ENCODE data around the gene IFNG. TPM values are rescaled to one million over a fixed set of nuclear protein-coding genes. Genes with fewer than 3 reads are reported as not detected.

Gene IFNG
- total RNA-seq, 1 donor from 2014 or later = not detected

GRCh38 chr12:68166317-68166831 lies 6.8 kb upstream of the IFNG start:
- ATAC-seq = no peak

GRCh38 chr12:68163560-68164081 lies 4.1 kb upstream of the IFNG start:
- no peak for ATAC-seq

GRCh38 chr12:68162374-68162773 lies 2.8 kb upstream of the IFNG start:
- no peak for ATAC-seq

GRCh38 chr12:68158432-68158831 lies 1.1 kb downstream of the IFNG start:
- no peak for ATAC-seq

- peak; percentile 53 for ATAC-seq
Observed at GRCh38 chr12:68157380-68157779, 2.2 kb downstream of the IFNG start.

- no peak for ATAC-seq
Observed at GRCh38 chr12:68156636-68157035, 2.9 kb downstream of the IFNG start.

- no peak for ATAC-seq
Observed at GRCh38 chr12:68154779-68155178, 4.8 kb downstream of the IFNG start.

- no peak for ATAC-seq
Observed at GRCh38 chr12:68148261-68148951, 11.1 kb downstream of the IFNG start.

- no peak for ATAC-seq
Observed at GRCh38 chr12:68140556-68140955, 19.0 kb downstream of the IFNG start.

- no peak for ATAC-seq
Observed at GRCh38 chr12:68139941-68140340, 19.6 kb downstream of the IFNG start.

- no peak for ATAC-seq
Observed at GRCh38 chr12:68139001-68139400, 20.5 kb downstream of the IFNG start.

GRCh38 chr12:68138480-68138879 lies 21.1 kb downstream of the IFNG start:
- no peak for ATAC-seq

GRCh38 chr12:68137335-68137830 lies 22.2 kb downstream of the IFNG start:
- ATAC-seq = no peak

- ATAC-seq = no peak
Observed at GRCh38 chr12:68135520-68135919, 24.0 kb downstream of the IFNG start.

GRCh38 chr12:68131867-68132414 lies 27.6 kb downstream of the IFNG start:
- peak; percentile 95 for ATAC-seq

GRCh38 chr12:68129979-68130378 lies 29.6 kb downstream of the IFNG start:
- ATAC-seq = no peak

- ATAC-seq = no peak
Observed at GRCh38 chr12:68122236-68122920, 37.2 kb downstream of the IFNG start.

- no peak for ATAC-seq
Observed at GRCh38 chr12:68121143-68121542, 38.4 kb downstream of the IFNG start.

GRCh38 chr12:68119724-68120211 lies 39.8 kb downstream of the IFNG start:
- ATAC-seq = no peak

- no peak for ATAC-seq
Observed at GRCh38 chr12:68119250-68119649, 40.3 kb downstream of the IFNG start.

- no peak for ATAC-seq
Observed at GRCh38 chr12:68118096-68118755, 41.3 kb downstream of the IFNG start.

- ATAC-seq = no peak
Observed at GRCh38 chr12:68117661-68118060, 41.9 kb downstream of the IFNG start.

- no peak for ATAC-seq
Observed at GRCh38 chr12:68115281-68115680, 44.3 kb downstream of the IFNG start.
